Kidney epithelial cell (primary cell): ENCODE data around the gene APMAP. TPM values are rescaled to one million over a fixed set of nuclear protein-coding genes. Genes with fewer than 3 reads are reported as not detected.

ENCODE experiments used
- DNase-seq: peaks from one replicate; pipeline ENCODE4 v3.0.0-alpha.2; 2010; ENCODE audit warnings: low read depth
- H3K27me3 ChIP-seq: 2 replicates; pipeline ENCODE4 v1.6.0; 2011; ENCODE audit warnings: low read length; ENCODE audit not compliant: control insufficient read depth, insufficient read depth
- H3K36me3 ChIP-seq: 2 replicates; pipeline ENCODE4 v1.5.1; 2011; ENCODE audit warnings: low read length; ENCODE audit not compliant: control insufficient read depth, insufficient read depth
- H3K4me3 ChIP-seq: 2 replicates; pipeline ENCODE4 v1.5.1; 2011; ENCODE audit warnings: low read depth, mild to moderate bottlenecking, control low read depth, low read length
- CTCF ChIP-seq: IDR thresholded peaks from 2 replicates; pipeline ENCODE4 v1.5.1; 2011; ENCODE audit warnings: mild to moderate bottlenecking, moderate library complexity, low read length, control low read depth, inconsistent platforms; ENCODE audit not compliant: insufficient read depth, poor library complexity, severe bottlenecking
- total RNA-seq: library from RNA; depleted of rRNA; stranded (reverse); fragments of >200 nt; gene quantifications from 2 replicates; pipeline ENCODE4 v1.2.3, GENCODE V29; 2015

The APMAP gene
- total RNA-seq, 1 donor from 2014 or later = 98.8 TPM

- TF ChIP-seq CTCF = no peak
- DNase-seq = no peak
- H3K27me3 ChIP-seq = no peaks in the 10 kb centered on the region
- H3K4me3 ChIP-seq = no peak overlapping the region
- H3K36me3 ChIP-seq = no peaks in the 10 kb centered on the region
These were observed 26.1 kb downstream of the APMAP start for GRCh38 chr20:24966317-24967012.

GRCh38 chr20:24965065-24965919 is 27.3 kb downstream of the APMAP start:
- DNase-seq = no peak
- H3K36me3 ChIP-seq = no peaks in the 10 kb centered on the region
- no peak for TF ChIP-seq CTCF
- H3K27me3 ChIP-seq = no peaks in the 10 kb centered on the region
- H3K4me3 ChIP-seq = no peak overlapping the region

- no peak for DNase-seq
- Histone ChIP-seq H3K27me3 (no peaks in the 10 kb centered on the region), H3K4me3 (no peak overlapping the region), H3K36me3 (no peaks in the 10 kb centered on the region)
- TF ChIP-seq CTCF = no peak
These were observed 28.1 kb downstream of the APMAP start for GRCh38 chr20:24964506-24964840.

- no peak for DNase-seq
- TF ChIP-seq CTCF = no peak
- no peaks in the 10 kb centered on the region for H3K36me3 ChIP-seq
- no peaks in the 10 kb centered on the region for H3K27me3 ChIP-seq
- no peak overlapping the region for H3K4me3 ChIP-seq
These were observed 28.7 kb downstream of the APMAP start for GRCh38 chr20:24963672-24964505.

GRCh38 chr20:24962510-24962909 is 30.0 kb downstream of the APMAP start:
- Histone ChIP-seq H3K4me3 (no peak overlapping the region), H3K36me3 (no peaks in the 10 kb centered on the region), H3K27me3 (no peaks in the 10 kb centered on the region)
- no peak for DNase-seq
- no peak for TF ChIP-seq CTCF
